GM12878 (cell line): Measurements from ENCODE around the gene LGMN. TPM values are rescaled to one million over a fixed set of nuclear protein-coding genes. Genes with fewer than 3 reads are reported as not detected.

ENCODE experiments used
- ATAC-seq: fragments of 200-7000 bp; cut with Tn5 transposase; 3 replicates; pipeline ENCODE4 v1.9.1; 2020; ENCODE audit warnings: mild to moderate bottlenecking, moderate library complexity
- BruUV-seq: library from RNA; stranded (reverse); fragments of 400-500 nt; replicated peaks from 2 replicates; lab custom pipeline; 2021; lab: Mats Ljungman, UMichigan
- CTCF ChIA-PET: fragments of 300-600 bp; sonication (Branson Sonifier 250); formaldehyde crosslinking; extraction: SDS; loops from one replicate; lab custom pipeline; 2021; ENCODE audit warnings: inconsistent platforms; lab: Yijun Ruan, JAX
- POLR2A ChIA-PET: fragments of 350-600 bp; formaldehyde crosslinking; extraction: SDS; loops from one replicate; lab custom pipeline; 2021; ENCODE audit warnings: inconsistent platforms; lab: Charles Lee
- RAD21 ChIA-PET: fragments of 300-600 bp; sonication (Branson Sonifier 250); formaldehyde crosslinking; loops from one replicate; lab custom pipeline; 2023; ENCODE audit warnings: antibody characterized with exemption; ENCODE audit not compliant: unreplicated experiment; lab: Charles Lee
- SMC1A ChIA-PET: fragments of 300-600 bp; sonication (Branson Sonifier 250); formaldehyde crosslinking; loops from one replicate; lab custom pipeline; 2023; ENCODE audit not compliant: unreplicated experiment, uncharacterized antibody; lab: Charles Lee
- DNase-seq: peaks from one replicate; pipeline ENCODE4 v3.0.0-alpha.2; 2011; ENCODE audit warnings: low read depth, low spot score
- FAIRE-seq: peaks from 3 replicates; lab custom pipeline; 2011; peaks lifted over from hg19 to GRCh38; lab: Jason Lieb, UNC
- H2AFZ ChIP-seq: 2 replicates; pipeline ENCODE4 v1.6.0; 2011; ENCODE audit warnings: low read depth, low read length, control low read depth; ENCODE audit not compliant: control insufficient read depth
- H3K27ac ChIP-seq: 2 replicates; pipeline ENCODE4 v1.5.1; 2011; ENCODE audit warnings: control low read depth; ENCODE audit not compliant: control insufficient read depth, insufficient read depth
- H3K27me3 ChIP-seq, 2 experiments: replicated peaks in 1 of 2; 2 replicates each; pipeline versions ENCODE4 v1.6.0 to v1.6.1; 2011; ENCODE audit warnings: low read length in 1 of 2; ENCODE audit not compliant: control insufficient read depth in 2 of 2, insufficient read depth in 2 of 2
- H3K36me3 ChIP-seq, 2 experiments: 2 replicates each; pipeline ENCODE4 v1.5.1; 2011; ENCODE audit warnings: low read length in 1 of 2; ENCODE audit not compliant: control insufficient read depth in 2 of 2, insufficient read depth in 2 of 2
- H3K4me1 ChIP-seq: 2 replicates; pipeline ENCODE4 v1.6.1; 2011; ENCODE audit warnings: mild to moderate bottlenecking, low read length, moderate library complexity, mixed read lengths; ENCODE audit not compliant: control insufficient read depth, insufficient read depth
- H3K4me2 ChIP-seq: 2 replicates; pipeline ENCODE4 v1.6.0; 2011; ENCODE audit warnings: control low read depth; ENCODE audit not compliant: control insufficient read depth, insufficient read depth
- H3K4me3 ChIP-seq: fragments of 200-600 bp; sonication (generic); 2 replicates; pipeline ENCODE4 v1.5.1; 2016
- H3K79me2 ChIP-seq: 2 replicates; pipeline ENCODE4 v1.6.0; 2011; ENCODE audit warnings: low read length; ENCODE audit not compliant: control insufficient read depth, insufficient read depth
- H3K9ac ChIP-seq: 2 replicates; pipeline ENCODE4 v1.8.0; 2011; ENCODE audit warnings: low read length, control low read depth, mixed read lengths; ENCODE audit not compliant: control insufficient read depth, insufficient read depth
- H3K9me3 ChIP-seq: replicated peaks from 3 replicates; pipeline ENCODE4 v1.5.1; 2011; ENCODE audit warnings: mild to moderate bottlenecking, low read length; ENCODE audit not compliant: control insufficient read depth, insufficient read depth
- H4K20me1 ChIP-seq: 2 replicates; pipeline ENCODE4 v1.6.0; 2011; ENCODE audit not compliant: control insufficient read depth, insufficient read depth
- BCLAF1 ChIP-seq: fragments of 450-650 bp; IDR thresholded peaks from 2 replicates; pipeline ENCODE4 v1.6.1; 2017; ENCODE audit warnings: antibody characterized with exemption, mild to moderate bottlenecking, moderate library complexity
- CREB1 ChIP-seq: IDR thresholded peaks from 2 replicates; pipeline ENCODE4 v1.6.1; 2012; ENCODE audit warnings: low read depth, mild to moderate bottlenecking, inconsistent platforms
- GABPA ChIP-seq: IDR thresholded peaks from 2 replicates; pipeline ENCODE4 v1.6.1; 2014; ENCODE audit warnings: antibody characterized with exemption, low read depth, mild to moderate bottlenecking, inconsistent platforms
- HDGF ChIP-seq: fragments of 450-650 bp; IDR thresholded peaks from 2 replicates; pipeline ENCODE4 v1.6.1; 2016; ENCODE audit warnings: antibody characterized with exemption
- JUND ChIP-seq: IDR thresholded peaks from 2 replicates; pipeline ENCODE4 v1.6.1; 2012; ENCODE audit warnings: low read depth, mild to moderate bottlenecking, low read length, improper control_type of control experiment, moderate library complexity
- KLF5 ChIP-seq: fragments of 450-650 bp; IDR thresholded peaks from 2 replicates; pipeline ENCODE4 v1.6.1; 2014; ENCODE audit warnings: mild to moderate bottlenecking; ENCODE audit not compliant: partially characterized antibody
- MEF2A ChIP-seq: IDR thresholded peaks from 2 replicates; pipeline ENCODE4 v1.6.1; 2011; ENCODE audit warnings: low read depth, mild to moderate bottlenecking, low read length, moderate library complexity; ENCODE audit not compliant: insufficient read depth
- MEF2B ChIP-seq: fragments of 450-650 bp; IDR thresholded peaks from 2 replicates; pipeline ENCODE4 v1.6.1; 2018; ENCODE audit warnings: mild to moderate bottlenecking, moderate library complexity; ENCODE audit not compliant: partially characterized antibody, poor library complexity, severe bottlenecking
- NFYA ChIP-seq: IDR thresholded peaks from 2 replicates; pipeline ENCODE4 v1.6.1; 2011; ENCODE audit warnings: low read depth, mild to moderate bottlenecking, low read length, improper control_type of control experiment, borderline replicate concordance
- POLR2A ChIP-seq: IDR thresholded peaks from 2 replicates; pipeline ENCODE4 v1.6.1; 2011; ENCODE audit warnings: low read depth, mild to moderate bottlenecking, low read length
- RBBP5 ChIP-seq: fragments of 200-600 bp; sonication (generic); conservative IDR thresholded peaks from 2 replicates; pipeline ENCODE4 v1.6.1; 2016
- USF1 ChIP-seq: IDR thresholded peaks from 2 replicates; pipeline ENCODE4 v1.6.1; 2011; ENCODE audit warnings: borderline replicate concordance, low read depth, mild to moderate bottlenecking, moderate library complexity, mixed read lengths, low read length; ENCODE audit not compliant: insufficient read depth; ENCODE audit errors: extremely low read length
- ZNF687 ChIP-seq: fragments of 450-650 bp; IDR thresholded peaks from 2 replicates; pipeline ENCODE4 v1.6.1; 2017; ENCODE audit warnings: mild to moderate bottlenecking, moderate library complexity
- whole genome bisulfite sequencing: methylation state at CpG from one replicate; pipeline ENCODE4 v1.1.6; 2016; ENCODE audit warnings: low lambda C conversion rate; ENCODE audit not compliant: insufficient replicate concordance, insufficient coverage; ENCODE audit errors: missing lambda C conversion rate; 5-methylcytosine and 5-hydroxymethylcytosine counted together
- in situ Hi-C: fragments of 300-500 bp; cut with MboI; formaldehyde crosslinking; loops from 9 replicates; pipeline ENCODE4 v1.14.3; 2018; ENCODE audit warnings: mixed read lengths
- intact Hi-C: fragments of 100-400 bp; cut with micrococcal nuclease; formaldehyde crosslinking; loops from one replicate; pipeline ENCODE4 v1.14.2; 2022; ENCODE audit not compliant: unreplicated experiment
- polyA plus RNA-seq, 11 experiments: library from polyadenylated mRNA; depleted of rRNA in 4 of 11; unstranded in 6 of 11; stranded (reverse) in 5 of 11; fragments of >200 nt; fragmentation: Nextera tagmentation in 4 of 11; fragmentation: Illumina TruSeq in 1 of 11; extraction: Ambion mirVana in 4 of 11; extraction: Trizol in 1 of 11; gene quantifications; 1 replicate in 1 of 11; 2 replicates in 10 of 11; pipeline versions ENCODE4 v1.2.1 to v1.2.3, GENCODE V29; 2011 to 2016; ENCODE audit warnings: inconsistent platforms in 2 of 11, missing spikeins in 2 of 11, low read depth in 1 of 11
- total RNA-seq, 4 experiments: library from RNA; depleted of rRNA in 3 of 4; stranded (reverse); fragments of >200 nt in 3 of 4; fragmentation: Illumina TruSeq in 1 of 4; extraction: Trizol in 1 of 4; gene quantifications; 2 replicates each; pipeline versions ENCODE4 v1.2.1 to v1.2.3, GENCODE V29; 2013 to 2021

The LGMN gene
- total and polyA plus RNA-seq, 10 of the 15 experiments (the other 5 are each of a cell fraction or from before 2014, with no cell fraction given), result 0.71 to 192 (median 3.9) TPM

GRCh38 chr14:92668276-92668973 is 80.0 kb downstream of the LGMN start (continued):
- TF ChIP-seq BCLAF1, result no peak
- TF ChIP-seq, all 136 proteins: peak for 3

- ChIA-PET SMC1A (interaction anchor here (1.0 to 2.6 kb wide), 7 partner anchors 8 to 123 kb away, joined by 3 to 14 read pairs (median 3); no protein-coding TSS in a partner anchor), RAD21 (interaction anchor here (2.5 kb wide), 1 partner anchor 14 kb away, joined by 14 read pairs; no protein-coding TSS in a partner anchor), POLR2A (interaction anchor here (0.7 to 3.3 kb wide), 4 partner anchors 9 to 20 kb away, joined by 3 to 25 read pairs (median 6); no protein-coding TSS in a partner anchor), CTCF (interaction anchor here (1.0 to 1.2 kb wide), 2 partner anchors 38 to 128 kb away, joined by 3 read pairs; no protein-coding TSS in a partner anchor)
- H2AFZ ChIP-seq, result no peak overlapping the region
- DNase-seq, result no peak
- H3K4me3 ChIP-seq, result no peak overlapping the region
- no peak overlapping the region; the same call in 1 of the 2 replicates for H3K9ac ChIP-seq
- no TSS peak for BruUV-seq
- no peaks in the 10 kb centered on the region; the same call in 2 of the 3 replicates for H3K9me3 ChIP-seq
- H3K27ac ChIP-seq, result no peak overlapping the region
- H3K27me3 ChIP-seq, result no peaks in the 10 kb centered on the region
- in situ Hi-C loops (no loop called here), intact Hi-C loops (no loop called here)
- WGBS, result over 99% methylated on average over 9 of the region's 9 CpGs
- H3K79me2 ChIP-seq, result no peaks in the 10 kb centered on the region
- no peak for ATAC-seq
- H3K36me3 ChIP-seq, result peaks cover 0 to 4% of the 10 kb centered on the region in 2 experiments; a peak in 2 of 4 replicates
- no peaks in the 10 kb centered on the region for H4K20me1 ChIP-seq
- no peak for FAIRE-seq
- H3K4me1 ChIP-seq, result peaks cover 27% of the 10 kb centered on the region
- no peak overlapping the region for H3K4me2 ChIP-seq
- TF ChIP-seq MEF2B (no peak), JUND (no peak), KLF5 (no peak), POLR2A (no peak), CREB1 (no peak), RBBP5 (no peak), NFYA (no peak), HDGF (no peak), USF1 (no peak), MEF2A (no peak), GABPA (no peak), ZNF687 (no peak)
Measured at GRCh38 chr14:92666251-92666650, 82.2 kb downstream of the LGMN start.
